Bronchial epithelial cell (primary cell): ENCODE measurements around the gene SLC66A2. TPM values are rescaled to one million over a fixed set of nuclear protein-coding genes. Genes with fewer than 3 reads are reported as not detected.
"Not testable (repeated sequence)": the region's sequence is repeated elsewhere in the genome, so short reads cannot be mapped to it uniquely, and the experiment has no call there.

ENCODE experiments used
- DNase-seq: peaks from one replicate; pipeline ENCODE4 v3.0.0-alpha.2; 2010; ENCODE audit warnings: low read depth
- FAIRE-seq: peaks from 2 replicates; lab custom pipeline; 2011; peaks lifted over from hg19 to GRCh38; lab: Jason Lieb, UNC
- H3K27me3 ChIP-seq: 2 replicates; pipeline ENCODE4 v1.5.1; 2011; ENCODE audit warnings: low read length; ENCODE audit not compliant: control insufficient read depth, insufficient read depth
- H3K36me3 ChIP-seq: 2 replicates; pipeline ENCODE4 v1.5.1; 2011; ENCODE audit warnings: low read length; ENCODE audit not compliant: control insufficient read depth, insufficient read depth
- H3K4me3 ChIP-seq: 2 replicates; pipeline ENCODE4 v1.5.1; 2011; ENCODE audit warnings: mild to moderate bottlenecking, low read depth, low read length, control low read depth
- CTCF ChIP-seq: IDR thresholded peaks from 2 replicates; pipeline ENCODE4 v1.5.1; 2011; ENCODE audit warnings: mild to moderate bottlenecking, moderate library complexity, low read length, control low read depth, inconsistent platforms; ENCODE audit not compliant: insufficient read depth, severe bottlenecking
- total RNA-seq: library from RNA; depleted of rRNA; stranded (reverse); fragments of >200 nt; gene quantifications from 2 replicates; pipeline ENCODE4 v1.2.1, GENCODE V29; 2014

Gene SLC66A2
- 60.6 and 69.4 TPM in 2 replicates for total RNA-seq

- H3K4me3 ChIP-seq: peak within 1 kb of the TSS; percentile 81
- no peak for TF ChIP-seq CTCF
- peaks cover 6% of the 10 kb centered on the region for H3K36me3 ChIP-seq
- H3K27me3 ChIP-seq: no peaks in the 10 kb centered on the region
- FAIRE-seq (no peak), DNase-seq (peak; percentile 55)
Measured at GRCh38 chr18:79951545-79952455, at the start of gene SLC66A2. TSS of gene SLC66A2 (minus strand) at chr18:79951653. CDS start at chr18:79950926, 727 bp downstream.

GRCh38 chr18:80000877-80001276 is 49.4 kb upstream of the SLC66A2 start:
- no peak for TF ChIP-seq CTCF
- FAIRE-seq: no peak

GRCh38 chr18:79999701-80000100 is 48.2 kb upstream of the SLC66A2 start:
- not testable (repeated sequence) for FAIRE-seq, H3K27me3 ChIP-seq, H3K4me3 ChIP-seq, H3K36me3 ChIP-seq, DNase-seq

More at GRCh38 chr18:80000877-80001276, 49.4 kb upstream of the SLC66A2 start:
- Histone ChIP-seq H3K27me3 (no peaks in the 10 kb centered on the region), H3K36me3 (no peaks in the 10 kb centered on the region), H3K4me3 (no peak overlapping the region)
- DNase-seq: no peak

- peaks cover 2% of the 10 kb centered on the region for H3K36me3 ChIP-seq
- no peak for TF ChIP-seq CTCF
- H3K27me3 ChIP-seq: no peaks in the 10 kb centered on the region
- H3K4me3 ChIP-seq: no peak overlapping the region
- FAIRE-seq (no peak), DNase-seq (no peak)
Measured at GRCh38 chr18:79991494-79991893, 40.0 kb upstream of the SLC66A2 start.

- no peaks in the 10 kb centered on the region for H3K27me3 ChIP-seq
- no peak for TF ChIP-seq CTCF
- peaks cover 3% of the 10 kb centered on the region for H3K36me3 ChIP-seq
- H3K4me3 ChIP-seq: peak overlapping the region; percentile 98
- no peak for FAIRE-seq
- DNase-seq: no peak
Measured at GRCh38 chr18:79989195-79989497, 37.7 kb upstream of the SLC66A2 start.

- DNase-seq (peak; percentile 70), FAIRE-seq (no peak)
- H3K27me3 ChIP-seq: no peaks in the 10 kb centered on the region
- H3K36me3 ChIP-seq: peaks cover 3% of the 10 kb centered on the region
- TF ChIP-seq CTCF: no peak
- H3K4me3 ChIP-seq: peak within 1 kb of the TSS; percentile 98
Measured at GRCh38 chr18:79988451-79989194, 37.2 kb upstream of the SLC66A2 start, which contains the start of gene TXNL4A. TSS of gene TXNL4A (minus strand) at chr18:79988563. CDS start at chr18:79988392, 171 bp downstream.
